Stimulated activated CD4-positive, alpha-beta T cell treated with anti-CD3 and anti-CD28 coated beads, Interleukin-12 subunit alpha, Interleukin-12 subunit beta, amount 100 ng/mL, for 48 hours (primary cell): ENCODE measurements around the gene POLQ.
"Not testable (repeated sequence)": the region's sequence is repeated elsewhere in the genome, so short reads cannot be mapped to it uniquely, and the experiment has no call there.

Source experiments
- DNase-seq, 3 donors: peaks; one replicate each; pipeline ENCODE4 v3.0.0-alpha.2; 2020; ENCODE audit warnings: low read depth in 2 of 3, low spot score in 1 of 3

Gene POLQ

GRCh38 chr3:121545574-121546455, at the start of gene POLQ:
TSS of gene POLQ (minus strand) at chr3:121545988. CDS start at chr3:121545877, 111 bp downstream.
- peak; percentile 77 to 80 (median 78) for DNase-seq

- no peak for DNase-seq
Measured at GRCh38 chr3:121594850-121595249, 49.1 kb upstream of the POLQ start.

GRCh38 chr3:121593806-121594205, 48.0 kb upstream of the POLQ start:
- DNase-seq, result not testable (repeated sequence)

GRCh38 chr3:121592856-121593702, 47.3 kb upstream of the POLQ start, which contains the start of gene FBXO40:
TSS of gene FBXO40 (plus strand) at chr3:121593379. CDS start at chr3:121620576, 27,197 bp downstream.
- DNase-seq, result no peak

GRCh38 chr3:121584418-121584817, 38.6 kb upstream of the POLQ start:
- DNase-seq, result no peak

- DNase-seq, result no peak
Measured at GRCh38 chr3:121581691-121582090, 35.9 kb upstream of the POLQ start.

GRCh38 chr3:121574449-121574848, 28.7 kb upstream of the POLQ start:
- no peak for DNase-seq

- no peak for DNase-seq
Measured at GRCh38 chr3:121567649-121568048, 21.9 kb upstream of the POLQ start, which contains the start of gene ARGFX. TSS of gene ARGFX (plus strand) at chr3:121567949. CDS start at chr3:121570714, 2,765 bp downstream.

GRCh38 chr3:121566773-121567172, 21.0 kb upstream of the POLQ start:
- DNase-seq, result no peak

GRCh38 chr3:121562148-121562547, 16.4 kb upstream of the POLQ start:
- no peak for DNase-seq

- no peak for DNase-seq
Measured at GRCh38 chr3:121557426-121557934, 11.7 kb upstream of the POLQ start.

- DNase-seq, result no peak
Measured at GRCh38 chr3:121552797-121553196, 7.0 kb upstream of the POLQ start.

GRCh38 chr3:121552379-121552778, 6.6 kb upstream of the POLQ start:
- no peak for DNase-seq

GRCh38 chr3:121545049-121545573, 677 bp downstream of the POLQ start:
- peak in 1 of 3 donors; percentile 8 for DNase-seq

- DNase-seq, result no peak
Measured at GRCh38 chr3:121542924-121543323, 2.9 kb downstream of the POLQ start.

- DNase-seq, result no peak
Measured at GRCh38 chr3:121531269-121531668, 14.5 kb downstream of the POLQ start.

- DNase-seq, result no peak
Measured at GRCh38 chr3:121529308-121529707, 16.5 kb downstream of the POLQ start.

- no peak for DNase-seq
Measured at GRCh38 chr3:121520510-121520909, 25.3 kb downstream of the POLQ start.

- no peak for DNase-seq
Measured at GRCh38 chr3:121517953-121518655, 27.7 kb downstream of the POLQ start.

- DNase-seq, result no peak
Measured at GRCh38 chr3:121515862-121516261, 29.9 kb downstream of the POLQ start.

GRCh38 chr3:121515313-121515712, 30.5 kb downstream of the POLQ start:
- DNase-seq, result no peak
